Measurements from ENCODE around the gene TNRC18.

Gene TNRC18

GRCh38 chr7:5414916-5415315 is 8.7 kb downstream of the TNRC18 start:
- FAIRE-seq (no peak), DNase-seq (ENCODE audit: insufficient read length, low spot score) (no peak)
- TF ChIP-seq, protein P1, sequence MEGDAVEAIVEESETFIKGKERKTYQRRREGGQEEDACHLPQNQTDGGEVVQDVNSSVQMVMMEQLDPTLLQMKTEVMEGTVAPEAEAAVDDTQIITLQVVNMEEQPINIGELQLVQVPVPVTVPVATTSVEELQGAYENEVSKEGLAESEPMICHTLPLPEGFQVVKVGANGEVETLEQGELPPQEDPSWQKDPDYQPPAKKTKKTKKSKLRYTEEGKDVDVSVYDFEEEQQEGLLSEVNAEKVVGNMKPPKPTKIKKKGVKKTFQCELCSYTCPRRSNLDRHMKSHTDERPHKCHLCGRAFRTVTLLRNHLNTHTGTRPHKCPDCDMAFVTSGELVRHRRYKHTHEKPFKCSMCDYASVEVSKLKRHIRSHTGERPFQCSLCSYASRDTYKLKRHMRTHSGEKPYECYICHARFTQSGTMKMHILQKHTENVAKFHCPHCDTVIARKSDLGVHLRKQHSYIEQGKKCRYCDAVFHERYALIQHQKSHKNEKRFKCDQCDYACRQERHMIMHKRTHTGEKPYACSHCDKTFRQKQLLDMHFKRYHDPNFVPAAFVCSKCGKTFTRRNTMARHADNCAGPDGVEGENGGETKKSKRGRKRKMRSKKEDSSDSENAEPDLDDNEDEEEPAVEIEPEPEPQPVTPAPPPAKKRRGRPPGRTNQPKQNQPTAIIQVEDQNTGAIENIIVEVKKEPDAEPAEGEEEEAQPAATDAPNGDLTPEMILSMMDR (IDR thresholded peaks at IDR 0.05; ENCODE audit: insufficient read depth, missing control alignments): no peak

DNA sequence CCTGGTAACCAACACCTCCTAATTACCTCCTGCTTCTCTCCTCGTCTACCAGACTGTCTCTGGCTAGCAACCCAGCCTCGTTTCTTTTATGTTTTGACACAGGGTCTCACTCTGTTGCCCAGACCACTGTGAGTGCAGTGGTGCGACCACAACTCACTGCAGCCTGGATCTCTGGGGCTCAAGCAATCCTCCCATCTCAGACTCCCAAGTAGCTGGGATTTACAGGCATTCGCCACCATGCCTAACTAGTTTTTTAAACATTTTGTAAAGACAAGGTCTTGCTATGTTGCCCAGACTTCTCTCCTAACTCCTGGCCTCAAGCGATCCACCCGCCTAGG is 10.2 kb downstream of the TNRC18 start:
- no peak for FAIRE-seq
- TF ChIP-seq, protein P1 (IDR thresholded peaks at IDR 0.05; ENCODE audit: insufficient read depth, missing control alignments): no peak

GRCh38 chr7:5408777-5409176 is 14.9 kb downstream of the TNRC18 start:
- no peak for FAIRE-seq
- TF ChIP-seq, protein P1 (IDR thresholded peaks at IDR 0.05; ENCODE audit: insufficient read depth, missing control alignments): no peak
- no peak for DNase-seq (ENCODE audit: insufficient read length, low spot score)

More for the DNA sequence above, 10.2 kb downstream of the TNRC18 start:
- DNase-seq (ENCODE audit: insufficient read length, low spot score): no peak

DNA sequence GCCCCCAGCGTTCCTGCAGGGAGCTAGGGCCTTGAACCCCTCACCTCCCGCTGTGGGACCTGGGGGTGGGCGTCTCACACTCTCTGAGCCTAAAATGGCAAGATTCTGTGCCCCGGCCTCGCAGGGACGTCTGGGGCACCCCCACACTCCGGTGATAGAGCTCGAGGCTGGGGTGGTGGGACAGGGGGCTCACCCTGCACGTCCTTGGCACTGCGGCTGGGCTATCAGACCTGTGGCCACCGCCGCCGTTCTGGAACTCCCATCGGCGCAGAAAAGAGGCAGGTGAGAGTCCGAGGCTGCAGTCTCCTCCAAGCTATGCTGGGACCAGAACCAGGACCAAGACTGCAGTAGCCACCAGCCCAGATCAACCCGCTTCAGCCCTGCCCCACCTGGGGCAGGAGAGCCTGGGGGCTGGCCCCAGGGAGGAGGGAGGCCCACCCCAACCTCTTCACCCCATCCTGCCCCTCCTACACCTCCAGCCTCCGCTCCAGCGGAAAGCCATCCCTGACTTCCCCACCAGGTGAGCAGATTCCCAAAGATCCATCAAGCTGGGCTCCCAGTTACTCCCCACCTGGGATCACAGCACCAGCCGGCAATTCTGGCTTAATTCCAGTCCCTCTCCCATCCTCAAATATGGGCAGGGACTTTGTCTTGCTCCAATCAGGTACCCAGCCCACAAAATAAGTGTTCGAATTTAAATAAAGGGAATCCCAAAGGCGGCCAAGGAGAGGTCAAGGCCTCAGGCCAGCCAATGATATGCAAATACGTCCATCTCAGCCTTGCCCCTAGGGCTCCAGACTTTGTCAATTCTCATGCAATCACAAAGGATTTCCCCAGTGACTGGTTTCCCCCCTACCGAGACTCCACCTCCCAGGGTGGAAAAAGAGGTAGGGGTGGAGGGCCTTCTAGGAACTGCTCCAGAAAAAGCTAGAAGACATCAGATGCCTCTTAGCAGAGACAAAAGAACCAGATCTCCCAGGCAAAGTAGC is 16.4 kb downstream of the TNRC18 start:
- TF ChIP-seq, protein P1 (IDR thresholded peaks at IDR 0.05; ENCODE audit: insufficient read depth, missing control alignments): no peak
- DNase-seq (ENCODE audit: insufficient read length, low spot score): no peak
- no peak for FAIRE-seq

- DNase-seq (ENCODE audit: insufficient read length, low spot score) (no peak), FAIRE-seq (no peak)
- TF ChIP-seq, protein P1 (IDR thresholded peaks at IDR 0.05; ENCODE audit: insufficient read depth, missing control alignments): no peak
Observed at GRCh38 chr7:5404421-5404826, 19.2 kb downstream of the TNRC18 start.

- TF ChIP-seq, protein P1 (IDR thresholded peaks at IDR 0.05; ENCODE audit: insufficient read depth, missing control alignments): no peak
- FAIRE-seq: no peak
- no peak for DNase-seq (ENCODE audit: insufficient read length, low spot score)
Observed at GRCh38 chr7:5403442-5403841, 20.2 kb downstream of the TNRC18 start.

DNA sequence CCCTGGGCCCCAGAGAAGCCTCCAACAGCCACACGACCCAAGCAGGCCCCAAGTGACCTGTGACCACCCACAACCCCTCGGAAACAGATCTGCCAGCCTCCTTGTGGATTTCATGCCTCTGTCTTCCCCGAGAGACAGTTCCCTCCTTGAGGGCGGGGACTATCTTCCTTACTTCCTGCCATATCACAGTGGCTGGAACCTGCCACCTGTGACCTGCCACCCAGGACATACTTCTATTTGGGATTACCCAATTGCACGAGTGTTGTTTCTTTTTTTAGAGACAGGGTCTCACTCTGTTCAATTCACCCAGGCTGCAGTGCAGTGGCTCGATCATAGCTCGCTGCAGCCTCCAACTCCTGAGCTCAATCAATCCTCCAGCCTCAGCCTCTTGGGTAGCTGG is 25.9 kb downstream of the TNRC18 start:
- TF ChIP-seq, protein P1 (IDR thresholded peaks at IDR 0.05; ENCODE audit: insufficient read depth, missing control alignments): no peak
- DNase-seq (ENCODE audit: insufficient read length, low spot score) (no peak), FAIRE-seq (no peak)
